HG02970 (cell line): ENCODE measurements around the gene GJB5.
"Not testable (repeated sequence)": the region's sequence is repeated elsewhere in the genome, so short reads cannot be mapped to it uniquely, and the experiment has no call there.

Source experiments
- ATAC-seq: cut with Tn5 transposase; IDR thresholded peaks from one replicate; pipeline ENCODE4 v1.9.1; 2021; ENCODE audit warnings: mild to moderate bottlenecking, moderate library complexity, moderate number of reproducible peaks; ENCODE audit not compliant: unreplicated experiment, low FRiP score

Gene GJB5

DNA sequence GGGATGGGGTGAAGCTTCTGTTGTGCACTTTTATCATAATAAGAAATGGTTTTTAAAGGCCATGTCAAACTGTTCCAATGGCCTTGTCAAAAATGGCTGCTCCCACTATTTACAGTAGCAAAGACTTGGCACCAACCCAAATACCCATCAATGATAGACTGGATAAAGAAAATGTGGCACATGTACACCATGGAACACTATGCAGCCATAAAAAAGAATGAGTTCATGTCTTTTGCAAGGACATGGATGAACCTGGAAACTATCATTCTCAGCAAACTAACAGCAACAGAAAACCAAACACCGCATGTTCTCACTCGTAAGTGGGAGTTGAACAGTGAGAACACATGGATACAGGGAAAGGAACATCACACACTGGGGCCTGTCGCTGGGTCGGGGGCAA lies 18.3 kb downstream of the GJB5 start:
- ATAC-seq, result not testable (repeated sequence)

DNA sequence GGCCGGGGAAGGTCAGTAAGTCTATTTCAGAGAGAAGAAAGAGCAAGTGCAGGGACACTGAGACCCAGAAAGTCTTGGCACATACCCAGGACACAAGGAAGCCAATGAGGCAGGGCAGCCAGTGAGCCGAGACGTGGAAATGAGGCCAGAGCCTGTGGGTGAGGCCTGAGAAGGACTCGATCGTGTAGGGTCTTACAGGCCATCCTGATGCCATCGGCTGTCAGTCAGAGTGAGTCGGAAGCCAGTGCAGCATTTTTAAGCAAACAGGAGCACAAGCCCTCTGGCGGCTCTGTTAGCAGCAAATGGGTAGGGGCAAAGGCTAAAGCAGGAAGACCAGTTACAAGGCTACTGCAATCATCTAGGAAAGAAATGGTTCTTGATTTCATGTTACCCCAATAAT lies 20.1 kb downstream of the GJB5 start:
- ATAC-seq, result no peak

DNA sequence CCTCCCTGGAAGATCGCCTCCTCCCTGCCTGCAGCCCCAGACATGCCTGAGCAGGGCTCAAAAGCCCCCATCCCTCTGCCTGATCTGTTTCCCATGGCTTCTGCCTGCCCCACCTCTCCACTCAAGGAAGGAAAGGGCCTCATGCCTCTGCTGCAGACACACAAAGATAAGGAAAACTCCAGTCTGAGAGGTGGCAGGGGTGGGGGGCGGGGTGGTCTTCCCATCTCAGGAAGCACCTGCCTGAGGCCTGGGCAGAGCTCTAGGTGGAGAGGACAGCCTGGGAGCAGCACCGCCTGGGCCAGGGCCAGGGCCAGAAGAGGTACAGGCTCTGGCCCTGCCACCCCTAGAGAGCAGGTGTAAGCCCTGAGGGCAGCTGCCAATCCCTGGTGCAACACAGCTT lies 22.1 kb downstream of the GJB5 start:
- no peak for ATAC-seq

GRCh38 chr1:34777519-34778321 lies 22.9 kb downstream of the GJB5 start:
- ATAC-seq, result no peak

GRCh38 chr1:34778381-34778780 lies 23.5 kb downstream of the GJB5 start:
- no peak for ATAC-seq

DNA sequence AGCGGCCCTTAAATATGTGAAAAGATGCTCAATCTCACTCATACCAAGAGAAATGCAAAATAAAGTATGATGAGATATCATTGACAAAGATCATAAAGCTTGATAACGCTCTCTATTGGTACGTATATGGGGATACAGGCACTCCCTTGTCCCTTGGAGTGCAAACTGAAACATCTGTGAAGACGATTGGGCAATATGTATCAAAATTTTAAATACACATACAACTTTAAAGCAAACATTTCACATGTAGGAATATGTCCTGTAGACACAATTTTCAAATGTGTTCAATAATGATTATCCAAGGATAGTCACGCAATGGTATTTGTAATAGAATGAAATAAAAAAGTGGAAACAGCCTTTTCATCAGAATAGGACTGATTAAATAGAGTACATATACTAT lies 24.2 kb downstream of the GJB5 start:
- no peak for ATAC-seq

- no peak for ATAC-seq
These were observed 24.7 kb downstream of the GJB5 start for GRCh38 chr1:34779526-34779925.

GRCh38 chr1:34779962-34780361 lies 25.1 kb downstream of the GJB5 start:
- ATAC-seq, result no peak

- no peak for ATAC-seq
These were observed 25.7 kb downstream of the GJB5 start for GRCh38 chr1:34780528-34780927.

GRCh38 chr1:34781071-34781843 lies 26.4 kb downstream of the GJB5 start, which contains the start of gene GJB3:
Gene GJB3, plus strand, starts transcription at chr1:34781214. Its CDS starts 3,549 bp downstream, at chr1:34784763.
- ATAC-seq, result no peak

GRCh38 chr1:34781844-34782391 lies 27.1 kb downstream of the GJB5 start:
- ATAC-seq, result no peak

- no peak for ATAC-seq
These were observed 29.9 kb downstream of the GJB5 start for GRCh38 chr1:34784751-34785221.

GRCh38 chr1:34785231-34785874 lies 30.5 kb downstream of the GJB5 start:
- no peak for ATAC-seq

- no peak for ATAC-seq
These were observed 31.1 kb downstream of the GJB5 start for GRCh38 chr1:34785875-34786470.

- no peak for ATAC-seq
These were observed 31.9 kb downstream of the GJB5 start for GRCh38 chr1:34786521-34787325.

DNA sequence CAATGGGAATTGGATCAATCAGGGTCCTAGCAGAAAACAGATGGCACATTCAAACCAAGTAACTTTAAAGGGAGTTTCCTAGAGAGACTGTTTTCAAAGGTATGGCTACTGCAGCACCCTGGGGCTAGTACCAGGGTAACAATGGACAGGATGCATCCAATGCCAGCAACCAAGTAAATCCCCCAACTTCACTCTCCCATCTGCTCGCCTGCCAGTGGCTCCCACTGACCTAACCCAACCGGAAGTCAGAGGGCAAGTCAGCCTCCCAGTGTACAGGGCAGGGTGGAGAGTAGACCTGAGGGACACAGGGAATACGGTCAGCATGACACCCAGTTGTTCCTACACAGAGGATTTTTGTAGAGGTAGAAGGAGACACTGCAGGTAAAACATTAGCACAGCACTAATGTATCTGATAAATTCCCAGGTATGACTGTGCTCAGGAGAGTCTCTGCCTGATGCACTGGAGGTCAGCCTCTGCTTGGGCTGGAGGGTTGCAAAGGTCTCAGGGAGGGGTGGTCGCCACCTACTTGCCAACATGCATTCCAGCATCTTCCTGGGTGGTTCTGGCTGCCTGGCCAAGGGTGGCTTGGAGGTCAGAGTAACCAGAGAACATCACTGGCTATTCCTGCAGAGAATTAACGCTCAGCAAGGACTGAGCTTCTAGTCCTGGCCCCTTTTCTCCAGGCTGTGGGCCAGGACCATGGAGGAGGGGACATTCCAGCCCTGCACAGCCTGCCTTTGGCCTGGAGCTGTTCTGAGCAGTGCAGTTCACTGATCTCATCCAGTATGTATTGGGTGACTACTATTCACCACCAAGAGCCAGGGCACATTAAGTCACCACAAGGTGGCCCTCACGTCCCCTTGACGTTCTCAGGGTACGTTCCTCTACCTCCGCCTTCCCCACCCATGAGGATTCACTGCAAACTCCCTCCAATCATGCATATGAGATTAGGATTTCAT lies 32.9 kb downstream of the GJB5 start:
- no peak for ATAC-seq

GRCh38 chr1:34790985-34791384 lies 36.1 kb downstream of the GJB5 start:
- ATAC-seq, result no peak

- no peak for ATAC-seq
These were observed 37.6 kb downstream of the GJB5 start for GRCh38 chr1:34792424-34792823.
